Stimulated activated CD8-positive, alpha-beta memory T cell treated with anti-CD3 and anti-CD28 coated beads, Interleukin-2, amount 100 ng/mL, for 1 hour (primary cell): ENCODE data around the gene CHRDL2.

Source experiments
- DNase-seq, 2 donors: peaks; one replicate each; pipeline ENCODE4 v3.0.0-alpha.2; 2020; ENCODE audit warnings: low read depth in 2 of 2

CHRDL2 gene

DNA sequence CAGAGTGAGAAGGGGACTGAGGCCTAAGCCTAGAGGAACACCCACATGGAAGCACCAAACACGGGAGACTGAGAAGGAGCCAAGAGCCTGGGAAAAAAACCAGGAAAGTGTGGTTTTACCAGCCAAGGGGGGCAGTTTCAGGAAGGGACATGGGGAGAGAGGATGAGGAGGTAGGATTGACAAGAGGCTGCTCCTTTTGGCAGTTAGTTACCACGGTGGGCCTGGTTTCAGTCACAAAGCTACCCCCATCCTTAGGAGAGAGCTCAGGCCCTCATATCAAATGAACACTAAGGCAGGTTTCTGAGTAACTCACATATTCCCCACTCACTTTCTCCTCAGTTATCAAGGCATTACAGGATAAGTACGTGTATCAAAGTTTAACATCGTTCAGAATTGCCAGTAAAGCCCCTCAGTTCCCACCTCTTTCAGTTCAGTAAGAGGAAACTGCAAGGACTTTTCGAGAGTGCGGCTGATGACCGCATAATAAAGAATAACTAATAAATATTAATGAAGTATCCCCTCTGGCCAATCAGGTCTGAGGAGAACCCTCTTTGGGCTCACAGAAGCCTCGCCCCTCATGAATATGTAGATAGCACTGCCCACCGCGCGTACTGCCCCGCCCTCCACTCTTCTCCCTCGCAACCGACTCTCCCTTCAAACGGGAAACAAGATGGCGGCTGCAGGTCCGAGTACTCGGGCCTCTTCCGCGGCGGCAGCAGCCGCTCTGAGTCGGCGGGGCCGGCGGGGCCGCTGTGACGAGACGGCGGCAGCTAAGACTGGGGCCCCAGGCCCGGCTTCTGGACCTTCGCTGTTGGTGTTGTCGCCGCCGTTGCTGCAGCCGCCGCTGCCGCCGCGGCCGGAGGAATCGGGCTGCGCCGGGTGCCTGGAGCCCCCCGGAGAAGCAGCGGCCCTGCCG, 17.2 kb upstream of the CHRDL2 start, which contains the start of gene RNF169:
TSS of gene RNF169 (plus strand) at position 639 of the 916 bp plus-strand sequence. CDS start at position 671, 32 bp downstream.
- peak; percentile 67 to 82 for DNase-seq

DNA sequence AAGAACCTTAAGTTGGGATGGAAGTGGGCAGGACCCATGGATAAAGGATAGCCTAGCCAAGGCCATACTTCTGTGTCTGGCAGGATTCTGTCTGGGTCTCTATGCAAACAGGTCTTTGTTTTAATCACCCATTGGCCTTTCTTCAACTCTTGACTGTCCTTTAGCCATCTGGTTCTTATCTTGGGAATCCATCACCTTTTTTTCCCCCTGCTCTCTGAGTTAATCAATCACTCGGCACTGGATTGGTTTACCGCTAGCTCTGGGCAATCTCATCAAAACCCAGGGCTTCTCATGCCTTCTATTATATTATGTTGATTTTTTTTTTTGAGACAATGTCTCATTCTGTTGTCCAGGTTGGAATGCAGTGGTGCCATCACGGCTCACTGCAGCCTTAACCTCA, 15.6 kb upstream of the CHRDL2 start:
- DNase-seq, result no peak

- no peak for DNase-seq
These were observed 13.1 kb upstream of the CHRDL2 start for GRCh38 chr11:74744277-74744676.

GRCh38 chr11:74743640-74744039, 12.4 kb upstream of the CHRDL2 start:
- no peak for DNase-seq

DNA sequence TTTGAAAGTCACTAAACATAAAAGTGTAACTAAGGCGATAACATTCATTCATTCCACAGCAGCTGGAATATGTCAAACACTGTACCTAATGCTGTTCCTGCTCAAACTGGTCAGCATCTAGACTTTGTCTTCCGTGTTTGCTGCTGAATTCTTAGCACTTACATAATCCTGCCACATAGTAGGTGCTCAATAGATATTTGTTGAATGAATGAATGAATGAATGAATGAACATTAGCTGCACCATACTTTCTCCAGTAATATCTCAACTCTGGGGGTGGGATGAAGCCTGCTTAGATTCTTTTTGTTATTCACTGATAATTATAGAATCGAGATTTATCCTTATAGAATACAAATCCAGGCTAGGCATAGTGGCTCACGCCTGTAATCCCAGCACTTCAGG, 10.8 kb upstream of the CHRDL2 start:
- no peak for DNase-seq

- peak in 1 of 2 donors; percentile 11 for DNase-seq
These were observed 8.5 kb upstream of the CHRDL2 start for GRCh38 chr11:74739546-74740270.

DNA sequence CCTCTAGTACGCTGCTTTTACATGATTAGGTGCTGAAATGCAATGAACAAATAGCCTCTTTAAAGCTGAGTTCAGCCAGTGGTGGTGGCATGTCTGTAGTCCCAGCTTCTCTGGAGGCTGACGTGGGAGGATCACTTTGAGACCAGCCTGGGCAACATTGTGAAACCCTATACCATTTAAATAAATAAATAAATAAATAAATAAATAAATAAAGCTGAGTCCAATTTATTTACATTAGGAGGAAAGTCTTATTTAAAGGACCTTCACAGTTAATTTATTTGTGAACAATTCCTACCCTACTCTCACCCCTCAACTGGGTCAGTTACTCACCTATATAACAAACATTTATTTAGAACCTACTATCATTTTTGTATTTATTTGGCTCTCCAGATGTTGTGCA, 4.8 kb upstream of the CHRDL2 start:
- no peak for DNase-seq

DNA sequence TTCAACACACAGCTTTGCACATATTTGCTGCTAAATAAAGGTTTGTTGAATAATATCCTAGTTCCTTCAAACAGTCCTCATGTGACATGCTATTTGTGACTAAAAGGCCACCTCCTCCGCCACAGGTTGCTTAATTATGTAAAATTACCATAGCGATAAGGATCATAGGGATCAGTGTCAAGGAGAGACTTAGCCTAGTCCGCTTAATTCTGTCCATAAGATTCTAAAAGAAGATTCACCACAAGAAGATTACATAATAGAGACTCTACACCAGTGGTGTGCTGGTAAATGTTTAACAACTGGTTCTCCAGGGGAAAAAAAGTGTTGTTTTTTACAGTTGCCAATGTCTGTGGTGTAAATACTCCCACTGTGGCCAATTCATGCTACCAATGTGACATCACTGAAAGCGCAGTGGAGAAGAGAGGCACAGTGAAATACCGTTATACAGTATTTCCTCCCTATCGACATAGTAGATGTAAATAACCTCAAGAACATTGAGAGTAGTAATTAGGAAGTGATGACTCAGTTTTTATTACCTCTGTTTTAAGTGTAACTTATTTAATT, 4.2 kb upstream of the CHRDL2 start:
- no peak for DNase-seq

GRCh38 chr11:74734559-74734925, 3.3 kb upstream of the CHRDL2 start:
- DNase-seq, result no peak

- no peak for DNase-seq
These were observed 510 bp downstream of the CHRDL2 start for GRCh38 chr11:74730571-74731260.

GRCh38 chr11:74729397-74729796, 1.8 kb downstream of the CHRDL2 start:
- no peak for DNase-seq

DNA sequence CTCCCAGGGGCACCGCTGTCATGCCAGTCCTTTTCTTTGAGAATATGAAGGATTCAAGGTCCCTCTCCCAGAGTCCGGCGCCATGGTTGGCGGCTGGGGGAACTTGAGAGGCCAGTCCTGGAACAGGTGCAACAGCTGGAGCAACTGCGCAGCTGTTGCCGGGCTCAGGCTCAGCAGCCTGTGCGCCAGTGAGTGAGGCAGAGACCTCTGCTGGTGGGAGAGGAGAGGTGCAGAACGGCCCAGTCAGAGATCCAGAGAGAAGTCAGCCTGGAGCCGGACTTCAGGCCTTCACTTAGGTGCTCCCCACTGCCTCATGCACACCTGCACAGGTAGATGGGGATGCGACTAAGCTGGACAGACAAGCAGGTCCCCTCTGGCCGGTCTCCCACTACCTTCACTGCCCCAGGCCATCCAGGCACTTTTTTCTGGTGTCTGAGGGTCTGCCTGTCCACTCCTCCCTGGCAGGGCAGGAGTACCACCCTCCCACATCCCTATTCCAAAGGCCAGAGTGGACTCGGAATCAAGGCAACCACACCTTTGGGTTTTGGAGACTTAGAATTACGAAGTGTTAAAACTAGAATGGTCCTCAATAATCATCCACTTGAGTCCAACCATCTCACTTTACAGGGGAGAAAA, 4.6 kb downstream of the CHRDL2 start:
- peak in 1 of 2 donors; percentile 33 for DNase-seq

- no peak for DNase-seq
These were observed 5.5 kb downstream of the CHRDL2 start for GRCh38 chr11:74725701-74726100.

- DNase-seq, result no peak
These were observed 7.7 kb downstream of the CHRDL2 start for GRCh38 chr11:74723511-74723910.

GRCh38 chr11:74721479-74721835, 9.8 kb downstream of the CHRDL2 start:
- no peak for DNase-seq

- no peak for DNase-seq
These were observed 10.4 kb downstream of the CHRDL2 start for GRCh38 chr11:74720596-74721478.

DNA sequence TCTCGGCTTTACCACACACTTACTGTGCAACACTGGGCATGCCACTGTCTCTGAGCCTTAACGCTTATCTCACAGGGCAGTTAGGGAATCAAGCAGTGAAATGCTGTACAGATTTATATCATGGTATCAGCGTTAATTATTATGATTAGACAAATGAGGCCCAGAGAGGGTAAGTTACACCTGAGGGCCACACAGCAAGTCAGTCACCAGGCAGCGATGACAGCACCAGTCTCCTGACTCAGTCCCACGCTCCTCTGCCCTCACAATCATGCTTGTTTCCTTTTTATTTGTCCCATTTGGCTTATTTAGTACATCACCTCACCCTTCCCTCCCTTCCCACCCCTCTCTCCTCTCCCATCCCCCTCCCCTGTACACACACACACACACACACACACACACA, 12.2 kb downstream of the CHRDL2 start:
- DNase-seq, result no peak

DNA sequence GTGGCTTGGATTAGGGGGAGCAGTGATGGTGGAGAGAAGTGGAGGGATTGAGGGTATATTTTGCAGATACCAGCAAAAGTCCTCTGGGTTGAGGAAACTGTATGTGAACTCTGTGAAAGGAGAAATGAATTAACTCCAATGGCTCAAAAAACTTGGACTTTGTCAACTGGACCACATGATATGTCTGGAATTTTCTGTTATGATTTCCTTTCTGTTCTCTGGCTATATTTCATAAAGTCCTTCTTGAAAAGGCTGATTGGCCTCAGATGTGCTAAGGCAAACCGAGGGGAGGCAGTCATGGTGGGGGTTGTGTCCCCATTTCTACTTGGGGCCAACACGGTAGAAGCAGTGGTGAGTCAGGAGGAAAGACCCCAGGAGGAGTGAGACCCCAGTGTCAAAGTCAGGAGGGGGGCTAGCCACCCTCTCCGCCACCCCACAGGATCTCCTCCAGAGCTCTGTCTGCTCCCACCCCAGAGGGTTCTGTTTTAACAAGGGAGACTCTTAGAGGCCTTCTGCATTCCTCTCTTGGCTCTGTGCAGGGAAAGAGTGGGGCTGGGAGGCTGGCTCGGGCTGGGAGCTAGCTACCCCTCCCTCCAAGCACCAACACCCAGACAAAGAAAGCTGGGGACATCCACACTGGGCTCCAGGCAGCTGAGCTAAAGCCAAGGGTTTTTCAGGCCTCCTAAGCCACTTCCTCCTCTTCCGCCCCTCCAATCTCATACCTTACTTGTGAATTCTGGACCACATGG, 13.8 kb downstream of the CHRDL2 start:
- DNase-seq, result no peak

GRCh38 chr11:74714904-74715303, 16.3 kb downstream of the CHRDL2 start:
- no peak for DNase-seq

- no peak for DNase-seq
These were observed 17.5 kb downstream of the CHRDL2 start for GRCh38 chr11:74713686-74714085.
